ENCODE data around the gene CFAP410. TPM values are rescaled to one million over a fixed set of nuclear protein-coding genes. Genes with fewer than 3 reads are reported as not detected.

Gene CFAP410
- 18.0 TPM for polyA plus RNA-seq (2012; ENCODE audit: insufficient read depth, insufficient read length)

DNA sequence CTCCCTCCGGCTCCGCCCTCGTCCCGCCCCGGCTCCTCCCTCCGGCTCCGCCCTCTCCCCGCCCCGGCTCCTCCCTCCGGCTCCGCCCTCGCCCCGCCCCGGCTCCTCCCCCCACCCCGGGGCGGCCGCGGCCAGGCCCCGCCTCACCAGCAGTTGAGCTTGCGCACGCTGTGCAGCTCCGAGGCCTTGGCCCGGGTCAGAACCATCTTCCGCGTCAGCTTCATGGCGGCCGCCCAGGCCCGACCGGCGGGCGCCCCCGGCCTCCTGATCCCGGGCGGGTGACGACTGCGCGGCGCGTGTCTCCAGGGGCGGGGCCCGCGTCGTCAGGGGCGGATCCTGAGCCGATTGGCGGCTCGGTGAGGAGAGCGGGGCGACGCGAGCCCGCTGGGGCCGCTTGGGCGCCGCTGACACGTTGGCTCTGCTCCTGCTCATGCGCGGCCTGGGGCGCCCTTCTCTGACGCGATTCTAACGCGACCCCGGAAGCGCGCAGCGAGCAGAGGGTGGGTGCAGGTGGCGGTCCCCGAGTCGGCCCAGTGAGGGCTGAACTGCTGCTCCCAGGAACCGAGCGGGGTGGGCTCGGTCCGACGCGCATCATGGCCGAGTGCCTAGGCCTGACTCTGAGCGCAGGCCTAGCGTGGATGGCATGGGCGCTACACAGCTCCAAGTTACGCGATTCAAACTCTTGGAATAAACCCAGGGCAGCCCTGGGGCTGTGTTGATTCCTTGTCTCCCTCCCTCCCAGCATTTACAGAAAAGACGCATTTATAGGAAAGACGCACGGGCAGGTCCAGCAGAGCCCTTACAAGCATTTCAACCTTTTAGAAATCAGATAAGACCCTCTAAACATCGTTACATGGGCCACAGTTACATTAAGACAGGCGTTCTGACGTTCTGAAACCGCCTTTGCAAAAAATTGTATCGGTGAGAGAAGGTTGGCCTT, at the start of gene CFAP410:
Gene CFAP410, minus strand, starts transcription at position 420 of the 940 bp plus-strand sequence. Its CDS starts 196 bp downstream, at position 224.
- peak; percentile 90 for DNase-seq (ENCODE audit: low read depth, low spot score)
- H3K4me3 ChIP-seq (ENCODE audit: low read length): peak within 1 kb of the TSS; percentile 75

DNA sequence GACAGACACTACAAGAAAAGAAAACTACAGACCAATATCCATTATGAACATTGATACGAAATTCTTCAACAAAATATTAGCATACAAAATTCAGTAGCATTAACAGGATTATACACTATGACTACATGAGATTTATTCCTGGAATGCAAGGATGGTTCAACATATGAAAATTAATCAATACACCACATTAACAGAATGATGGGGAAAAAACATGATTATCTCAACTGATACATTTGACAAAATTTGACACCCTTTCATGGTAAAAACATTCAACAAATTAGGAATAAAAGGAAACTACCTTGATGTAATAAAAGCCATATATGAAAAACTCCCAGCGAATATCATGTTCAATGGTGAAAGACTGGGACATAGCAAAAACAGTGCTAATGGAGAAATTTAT, 45.8 kb upstream of the CFAP410 start:
- no peak overlapping the region for H3K4me3 ChIP-seq (ENCODE audit: low read length)
- DNase-seq (ENCODE audit: low read depth, low spot score): no peak

DNA sequence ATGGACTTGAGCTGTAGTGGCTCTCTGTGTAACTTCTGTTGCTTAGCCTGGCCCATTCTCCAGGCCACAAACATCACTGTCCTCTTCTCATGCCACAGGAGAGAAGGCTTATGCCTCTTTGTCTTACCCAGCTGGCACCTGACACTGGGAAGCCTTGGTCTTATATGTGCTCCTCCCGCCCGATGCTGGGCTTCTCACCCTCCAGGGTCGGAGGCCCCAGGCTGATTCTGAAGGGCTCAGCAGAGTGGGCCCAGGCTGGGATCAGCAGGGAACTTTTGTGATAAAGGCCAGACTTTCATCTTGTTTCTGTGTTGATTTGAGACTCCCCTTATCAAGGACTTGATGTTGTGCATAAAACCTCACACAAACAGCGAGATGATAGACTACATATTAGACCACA, 44.0 kb upstream of the CFAP410 start:
- H3K4me3 ChIP-seq (ENCODE audit: low read length): no peak overlapping the region
- no peak for DNase-seq (ENCODE audit: low read depth, low spot score)

DNA sequence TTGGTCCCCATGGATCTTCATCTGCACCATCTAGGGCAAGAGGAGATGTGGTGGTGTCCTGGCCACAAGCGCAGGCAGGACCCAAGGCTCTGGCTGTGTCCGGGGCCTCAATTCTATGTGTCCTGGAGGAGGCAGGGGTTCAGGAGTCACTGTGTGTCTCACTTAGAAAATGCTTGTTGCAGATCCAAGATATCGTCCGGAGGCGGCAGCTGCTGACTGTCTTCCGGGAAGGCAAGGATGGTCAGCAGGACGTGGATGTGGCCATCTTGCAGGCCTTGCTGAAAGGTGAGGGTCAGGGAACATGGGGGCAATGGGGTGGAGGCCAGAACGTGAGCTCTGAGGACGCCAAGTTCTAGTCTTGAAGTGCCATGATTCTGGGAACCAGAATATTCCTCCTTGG, 43.3 kb upstream of the CFAP410 start:
- DNase-seq (ENCODE audit: low read depth, low spot score): no peak
- no peak overlapping the region for H3K4me3 ChIP-seq (ENCODE audit: low read length)

DNA sequence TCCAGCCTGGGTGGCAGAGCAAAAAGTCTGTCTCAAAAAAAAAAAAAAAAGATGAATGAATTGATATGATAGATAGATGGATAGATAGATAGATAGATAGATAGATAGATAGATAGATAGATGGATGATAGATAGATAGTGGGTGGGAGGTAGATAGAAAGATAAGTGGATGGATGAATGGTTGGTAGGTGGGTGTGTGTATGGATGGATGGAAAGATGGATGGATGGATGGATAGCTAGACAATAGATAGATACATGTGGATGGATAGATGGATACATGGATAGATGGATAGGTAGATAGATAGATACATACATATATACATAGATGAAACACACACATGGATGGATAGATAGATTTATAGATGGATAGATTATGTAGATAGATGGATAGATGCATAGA, 42.7 kb upstream of the CFAP410 start:
- H3K4me3 ChIP-seq (ENCODE audit: low read length): no peak overlapping the region

DNA sequence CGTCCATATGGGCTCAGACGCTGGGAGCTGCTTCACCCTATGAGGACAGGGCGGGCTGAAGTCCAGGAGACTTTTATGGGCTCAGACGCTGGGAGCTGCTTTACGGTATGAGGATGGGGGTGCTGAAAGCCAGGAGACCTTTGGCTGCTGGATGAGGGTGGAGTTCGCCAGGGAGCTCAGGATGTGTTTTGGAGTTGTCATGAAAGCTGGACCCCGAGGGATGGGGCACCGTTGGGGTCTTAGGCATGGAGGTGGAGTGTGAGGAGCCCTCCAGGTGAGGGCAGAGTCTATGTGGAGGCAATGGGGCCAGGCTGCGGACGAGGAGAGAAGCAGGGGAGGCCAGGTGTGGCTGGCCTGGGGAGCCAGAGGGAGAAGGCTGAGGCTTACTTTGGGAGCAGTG, 41.7 kb upstream of the CFAP410 start:
- DNase-seq (ENCODE audit: low read depth, low spot score): no peak

More for the DNA sequence above, 42.7 kb upstream of the CFAP410 start:
- no peak for DNase-seq (ENCODE audit: low read depth, low spot score)

DNA sequence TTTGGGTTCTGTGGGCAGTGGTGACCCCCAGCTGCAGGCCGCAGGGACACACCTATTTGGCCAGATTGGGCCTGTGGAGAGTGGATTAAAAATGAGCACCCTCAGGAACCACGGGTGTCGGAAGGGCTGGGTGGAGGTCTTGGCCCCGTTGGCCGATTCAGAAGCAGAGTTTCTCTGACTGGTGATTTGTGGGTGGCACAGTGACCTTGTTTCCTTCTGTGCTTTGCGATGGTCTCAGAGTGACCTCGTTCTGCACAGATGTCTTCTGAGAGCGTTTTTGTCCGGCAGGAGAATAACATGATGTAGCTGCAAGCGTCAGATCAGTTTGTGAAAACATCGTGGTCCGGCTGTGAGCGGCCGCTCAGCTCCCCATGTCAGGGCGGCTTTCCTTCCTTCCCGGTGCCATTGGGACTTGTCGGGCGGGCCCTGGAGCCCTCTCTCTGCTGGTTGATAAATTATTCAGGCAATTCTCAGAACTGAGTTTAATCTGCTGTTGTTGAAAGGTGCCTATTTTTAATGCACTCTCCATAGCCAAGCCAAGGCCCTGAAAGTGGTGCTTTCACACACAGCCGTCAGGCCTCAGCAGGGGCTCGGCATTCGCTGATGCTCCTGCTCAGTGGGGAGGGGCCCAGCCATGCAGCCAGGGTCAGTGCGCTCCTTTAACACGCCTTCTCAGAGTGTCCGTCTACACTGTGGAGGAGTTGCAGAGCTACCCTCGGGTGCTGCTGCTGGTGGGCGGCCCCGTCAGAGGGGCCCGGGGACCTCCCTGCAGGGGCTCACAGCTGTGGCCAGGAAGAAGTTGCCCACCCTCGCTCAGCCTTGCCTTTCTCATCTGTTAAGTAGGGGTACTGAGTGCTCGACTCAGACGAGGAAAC, 41.0 kb upstream of the CFAP410 start:
- no peak overlapping the region for H3K4me3 ChIP-seq (ENCODE audit: low read length)
- DNase-seq (ENCODE audit: low read depth, low spot score): no peak

More for the DNA sequence above, 41.7 kb upstream of the CFAP410 start:
- H3K4me3 ChIP-seq (ENCODE audit: low read length): no peak overlapping the region

DNA sequence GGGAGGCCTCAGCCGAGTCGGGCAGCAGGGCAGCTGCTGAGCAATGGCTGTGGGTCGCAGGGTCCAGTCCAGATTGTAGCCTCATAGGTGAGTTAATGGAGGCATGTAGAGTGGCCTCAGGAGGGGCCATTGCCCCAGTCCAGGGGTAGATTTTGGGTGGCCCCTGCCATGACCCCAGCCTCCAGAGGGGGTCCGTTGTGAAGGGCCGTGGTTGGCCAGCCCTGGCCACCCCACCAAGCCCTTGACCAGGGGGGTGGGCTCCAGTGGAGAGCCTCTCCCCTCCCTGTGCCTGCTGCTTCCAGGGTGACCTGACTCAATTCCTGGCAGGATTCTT, 40.3 kb upstream of the CFAP410 start:
- no peak overlapping the region for H3K4me3 ChIP-seq (ENCODE audit: low read length)
- no peak for DNase-seq (ENCODE audit: low read depth, low spot score)

DNA sequence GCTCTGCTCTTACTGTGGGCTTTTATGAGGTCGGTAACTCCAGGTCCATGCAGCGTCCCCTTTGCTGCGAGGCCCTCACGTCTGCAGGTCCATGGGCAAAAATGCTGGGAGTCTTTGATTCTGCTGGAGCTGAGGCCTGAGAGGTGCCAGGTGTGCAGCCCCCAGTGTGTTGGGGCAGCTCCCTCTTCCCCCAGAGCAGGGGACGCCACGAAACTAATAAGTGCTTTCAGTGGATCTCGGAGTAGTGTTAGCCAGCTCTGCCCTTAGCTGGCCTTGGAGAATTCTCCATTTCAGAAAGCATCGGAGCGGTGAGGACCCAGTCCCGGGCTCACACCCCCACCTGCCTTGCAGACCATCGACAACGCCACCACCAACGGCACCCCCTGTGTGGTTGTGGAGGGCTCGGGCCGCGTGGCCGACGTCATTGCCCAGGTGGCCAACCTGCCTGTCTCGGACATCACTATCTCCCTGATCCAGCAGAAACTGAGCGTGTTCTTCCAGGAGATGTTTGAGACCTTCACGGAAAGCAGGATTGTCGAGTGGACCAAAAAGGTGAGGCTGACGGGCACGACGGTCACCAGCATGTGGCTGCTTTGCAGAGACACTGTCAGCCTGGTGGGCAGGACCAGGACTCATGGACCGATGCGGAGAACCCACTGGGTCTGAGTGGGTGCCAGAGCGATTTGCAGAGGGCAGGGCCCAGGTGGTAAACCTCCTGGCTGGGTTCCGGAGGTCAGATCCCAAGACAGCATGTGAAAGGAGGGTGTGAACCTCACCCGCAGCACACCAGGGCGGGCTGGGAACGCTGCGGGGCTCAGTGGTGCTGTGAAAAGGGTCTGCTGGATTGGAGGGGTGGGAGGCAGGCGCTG, 39.7 kb upstream of the CFAP410 start:
- DNase-seq (ENCODE audit: low read depth, low spot score): no peak
- H3K4me3 ChIP-seq (ENCODE audit: low read length): no peak overlapping the region

DNA sequence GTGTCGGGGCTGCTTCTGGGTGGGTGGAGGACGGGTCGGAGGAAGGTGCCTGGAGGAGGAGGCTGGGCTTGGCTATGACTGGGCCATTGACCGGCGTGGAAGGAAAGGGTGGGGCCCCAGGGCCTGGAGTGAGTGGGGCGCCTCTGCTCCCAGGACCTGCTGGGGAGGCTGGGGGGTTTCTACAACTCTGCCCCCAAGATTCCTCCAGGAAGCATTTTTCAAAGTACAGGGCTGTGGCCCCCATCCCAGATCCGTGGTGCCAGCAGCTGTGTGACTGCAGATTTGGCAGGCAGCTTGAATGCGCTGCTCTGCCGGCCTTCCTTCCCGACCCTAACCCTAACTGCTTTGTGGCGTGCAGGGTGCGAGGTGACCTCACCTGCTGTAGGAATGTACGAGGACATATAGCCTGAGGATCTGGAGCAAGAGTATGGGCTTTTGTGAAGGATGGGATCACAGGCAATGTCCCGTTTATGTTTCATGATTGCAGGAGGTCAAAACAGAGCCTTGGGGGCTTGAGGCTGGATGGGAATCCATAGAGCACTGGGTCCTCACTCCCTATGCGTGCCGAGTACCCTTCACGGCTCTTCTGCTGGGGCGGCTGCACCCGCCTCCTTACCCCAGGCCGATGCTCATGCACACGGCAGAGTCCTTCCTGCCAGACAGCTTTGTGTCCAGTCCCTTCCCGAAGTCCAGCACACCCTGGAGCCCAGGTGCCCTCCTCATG, 38.9 kb upstream of the CFAP410 start:
- H3K4me3 ChIP-seq (ENCODE audit: low read length): no peak overlapping the region
- no peak for DNase-seq (ENCODE audit: low read depth, low spot score)

DNA sequence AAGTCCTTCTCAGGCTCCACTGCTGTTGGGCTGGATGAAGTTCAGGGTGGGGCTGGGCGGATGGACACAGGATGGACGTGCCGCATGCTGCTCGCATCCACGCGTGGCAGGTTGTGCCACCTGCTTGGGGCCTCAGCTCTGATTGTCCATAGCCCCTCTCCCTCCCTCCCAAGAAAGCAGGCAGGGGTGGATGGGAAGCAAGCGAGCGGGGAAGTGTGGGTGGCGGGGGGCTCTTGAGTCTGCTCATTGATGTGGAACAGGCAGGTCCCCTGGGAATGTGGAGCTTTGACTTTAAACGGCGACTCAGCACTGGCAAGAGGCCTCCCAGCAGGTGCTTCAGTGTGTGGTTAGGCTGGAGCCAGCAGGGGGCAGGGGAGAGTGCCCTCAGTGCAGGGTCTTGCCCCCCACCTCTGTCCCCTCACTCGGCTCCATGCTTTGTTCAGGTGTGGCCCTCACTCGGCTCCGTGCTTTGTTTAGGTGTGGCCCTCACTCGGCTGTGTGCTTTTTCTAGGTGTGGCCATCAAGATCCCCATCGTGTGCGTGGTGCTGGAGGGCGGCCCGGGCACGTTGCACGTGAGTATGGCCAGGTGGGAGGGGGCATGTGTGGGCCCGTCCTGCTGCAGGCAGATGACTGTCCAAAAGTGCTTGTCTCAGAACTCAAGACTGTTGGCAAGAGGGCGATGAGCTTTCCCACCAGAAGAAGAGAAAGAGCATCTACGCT, 38.2 kb upstream of the CFAP410 start:
- DNase-seq (ENCODE audit: low read depth, low spot score): no peak
- no peak overlapping the region for H3K4me3 ChIP-seq (ENCODE audit: low read length)

DNA sequence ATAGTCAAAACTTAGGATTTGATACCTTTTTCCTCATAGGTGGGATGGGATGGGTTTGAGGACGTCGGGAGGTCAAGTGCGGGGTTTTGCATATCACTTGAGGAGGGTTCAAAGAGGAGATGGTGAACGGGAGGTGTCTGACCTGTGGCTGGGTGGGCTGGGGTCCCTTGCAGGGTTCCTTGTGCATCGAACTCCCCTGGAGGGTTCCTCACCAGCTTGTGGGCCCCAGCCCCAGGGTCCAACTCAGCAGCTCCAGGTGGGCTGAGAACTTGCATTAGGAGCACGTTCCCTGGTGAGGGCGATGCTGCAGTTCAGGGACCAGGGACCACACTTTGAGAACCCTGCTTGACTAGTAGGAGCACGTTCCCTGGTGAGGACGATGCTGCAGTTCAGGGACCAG, 37.4 kb upstream of the CFAP410 start:
- no peak overlapping the region for H3K4me3 ChIP-seq (ENCODE audit: low read length)
- DNase-seq (ENCODE audit: low read depth, low spot score): no peak

DNA sequence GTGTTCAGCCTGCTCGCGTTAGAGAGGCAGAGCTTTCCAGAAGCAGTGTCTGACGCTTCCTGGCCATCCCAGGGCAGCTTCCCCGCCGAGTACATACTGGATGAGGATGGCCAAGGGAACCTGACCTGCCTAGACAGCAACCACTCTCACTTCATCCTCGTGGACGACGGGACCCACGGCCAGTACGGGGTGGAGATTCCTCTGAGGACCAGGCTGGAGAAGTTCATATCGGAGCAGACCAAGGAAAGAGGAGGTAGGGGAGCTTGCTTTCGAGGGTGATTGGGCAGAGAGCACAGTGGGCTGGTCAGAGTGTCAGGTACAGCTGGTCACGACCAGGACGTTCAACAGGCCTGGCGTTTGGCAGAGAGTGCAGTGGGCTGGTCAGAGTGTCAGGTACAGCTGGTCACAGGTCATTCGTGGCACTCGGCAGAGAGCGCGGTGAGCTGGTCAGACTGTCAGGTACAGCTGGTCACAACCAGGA, 36.6 kb upstream of the CFAP410 start:
- H3K4me3 ChIP-seq (ENCODE audit: low read length): no peak overlapping the region
- DNase-seq (ENCODE audit: low read depth, low spot score): no peak

DNA sequence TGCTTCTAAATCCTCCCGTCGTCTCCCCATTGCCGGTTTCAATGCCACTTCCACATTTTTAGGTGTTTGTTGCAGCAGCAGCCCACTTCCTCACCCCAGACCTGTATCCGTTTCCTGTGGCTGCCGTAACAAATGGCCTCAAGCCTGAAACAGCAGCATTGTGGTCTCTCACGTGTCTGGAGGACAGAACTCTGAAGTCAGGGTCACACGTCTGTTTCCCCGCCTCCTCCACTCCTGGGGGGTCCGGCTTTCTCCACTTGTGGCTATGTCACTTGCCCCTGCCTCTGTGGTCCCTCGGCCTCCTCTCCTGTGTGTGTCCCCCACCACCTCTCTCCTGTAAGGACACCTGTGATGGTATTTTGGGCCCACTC, 36.1 kb upstream of the CFAP410 start:
- peak; percentile 39 for DNase-seq (ENCODE audit: low read depth, low spot score)
- no peak overlapping the region for H3K4me3 ChIP-seq (ENCODE audit: low read length)

DNA sequence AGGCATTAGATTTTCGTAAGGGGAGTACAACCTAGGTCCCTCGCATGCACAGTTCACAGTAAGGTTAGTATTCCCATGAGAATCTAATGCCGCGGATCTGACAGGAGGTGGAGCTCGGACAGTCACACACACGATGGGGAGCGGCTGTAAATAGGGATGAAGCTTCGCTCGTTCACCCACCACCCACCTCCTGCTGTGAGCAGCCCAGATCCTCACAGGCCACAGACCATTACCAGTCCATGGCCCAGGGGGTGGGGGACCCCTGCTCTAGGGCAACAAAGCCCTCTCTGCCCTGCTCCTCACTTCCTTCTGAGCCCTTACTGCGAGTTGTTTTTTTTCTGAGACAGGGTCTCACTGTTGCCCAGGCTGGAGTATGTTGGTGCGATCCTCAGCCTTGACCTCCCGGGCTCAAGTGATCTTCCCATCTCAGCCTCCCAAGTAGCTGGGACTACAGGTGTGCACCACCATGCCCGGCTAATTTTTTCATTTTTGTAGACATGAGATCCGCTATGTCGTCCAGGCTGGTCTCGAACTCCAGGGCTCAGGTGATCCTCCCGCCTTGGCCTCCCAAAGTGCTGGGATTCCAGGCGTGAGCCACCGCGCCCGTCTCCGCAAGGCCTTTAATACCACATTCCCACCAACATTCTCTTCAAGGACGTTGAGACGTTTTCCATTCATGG, 35.6 kb upstream of the CFAP410 start:
- no peak for DNase-seq (ENCODE audit: low read depth, low spot score)
- H3K4me3 ChIP-seq (ENCODE audit: low read length): no peak overlapping the region

DNA sequence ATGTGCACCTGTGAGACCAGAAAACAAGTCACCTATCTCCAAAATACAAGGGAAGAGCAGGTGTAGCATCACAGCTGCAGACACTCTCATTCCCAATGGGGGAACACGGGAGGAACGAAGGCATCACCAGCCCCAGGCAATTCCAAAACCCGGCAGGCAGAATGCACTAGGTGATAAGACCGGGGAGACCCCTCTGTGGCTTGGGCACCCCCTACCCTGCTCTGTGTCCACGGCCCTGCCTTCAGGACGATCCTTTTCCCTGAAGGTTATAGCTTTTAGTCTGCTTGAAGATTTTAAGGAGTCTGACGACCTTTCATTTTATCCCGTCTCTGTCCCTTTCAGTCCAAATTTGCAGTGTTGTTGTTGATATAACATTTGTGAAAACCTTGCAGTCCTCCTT, 33.4 kb upstream of the CFAP410 start:
- DNase-seq (ENCODE audit: low read depth, low spot score): no peak
- no peak overlapping the region for H3K4me3 ChIP-seq (ENCODE audit: low read length)

DNA sequence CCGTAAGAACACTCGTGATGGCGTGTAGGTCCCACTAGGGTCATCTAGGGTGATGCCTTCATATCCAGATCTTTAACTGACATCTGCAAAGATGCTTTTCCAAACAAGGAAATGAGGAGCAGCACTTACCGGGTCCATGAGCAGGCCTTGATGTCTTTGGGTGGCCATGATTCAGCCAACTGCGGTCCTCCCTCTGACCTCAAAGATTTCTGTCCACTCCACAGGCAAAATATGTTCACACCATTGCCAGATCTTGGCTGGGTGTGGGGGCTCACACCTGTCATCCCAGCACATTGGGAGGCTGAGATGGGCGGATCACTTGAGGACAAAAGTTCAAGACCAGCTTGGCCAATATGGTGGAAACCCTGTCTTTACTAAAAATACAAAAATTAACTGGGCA, 32.4 kb upstream of the CFAP410 start:
- DNase-seq (ENCODE audit: low read depth, low spot score): no peak
- H3K4me3 ChIP-seq (ENCODE audit: low read length): no peak overlapping the region
